Adipocyte (in vitro differentiated cells): Measurements from ENCODE around the gene NT5DC2.

Source experiments
- DNase-seq: peaks from one replicate; pipeline ENCODE4 v3.0.0-alpha.2; 2015; ENCODE audit warnings: low read depth
- H3K27me3 ChIP-seq: replicated peaks from 2 replicates; pipeline ENCODE4 v1.7.0; 2013; ENCODE audit warnings: mild to moderate bottlenecking, low read length, moderate library complexity; ENCODE audit not compliant: control insufficient read depth, insufficient read depth
- H3K36me3 ChIP-seq: 2 replicates; pipeline ENCODE4 v1.7.0; 2013; ENCODE audit warnings: low read length, mild to moderate bottlenecking, moderate library complexity; ENCODE audit not compliant: control insufficient read depth, insufficient read depth, severe bottlenecking
- H3K4me1 ChIP-seq: 2 replicates; pipeline ENCODE4 v1.7.0; 2013; ENCODE audit warnings: mild to moderate bottlenecking, low read length, moderate library complexity; ENCODE audit not compliant: control insufficient read depth, insufficient read depth
- H3K4me3 ChIP-seq: 2 replicates; pipeline ENCODE4 v1.7.0; 2013; ENCODE audit warnings: mild to moderate bottlenecking, low read length, moderate library complexity
- H3K9ac ChIP-seq: 2 replicates; pipeline ENCODE4 v1.7.0; 2013; ENCODE audit warnings: mild to moderate bottlenecking, low read length, moderate library complexity
- H3K9me3 ChIP-seq: 2 replicates; pipeline ENCODE4 v1.7.0; 2013; ENCODE audit warnings: mild to moderate bottlenecking, low read length, moderate library complexity; ENCODE audit not compliant: control insufficient read depth

NT5DC2 gene

GRCh38 chr3:52536369-52537164, 2.9 kb upstream of the NT5DC2 start, which contains the start of gene UQCC5:
UQCC5 (plus strand) TSS chr3:52536605; CDS start chr3:52536756, 151 bp downstream.
- H3K36me3 ChIP-seq, result peaks cover 12% of the 10 kb centered on the region
- no peaks in the 10 kb centered on the region for H3K27me3 ChIP-seq
- H3K9me3 ChIP-seq, result no peaks in the 10 kb centered on the region
- H3K4me3 ChIP-seq, result peak within 1 kb of the TSS; percentile 93
- DNase-seq, result peak; percentile 99
- peaks cover 57% of the 10 kb centered on the region for H3K4me1 ChIP-seq
- H3K9ac ChIP-seq, result peak within 1 kb of the TSS; percentile 97

GRCh38 chr3:52536112-52536368, 2.4 kb upstream of the NT5DC2 start:
- H3K9ac ChIP-seq, result peak overlapping the region; percentile 54
- peaks cover 59% of the 10 kb centered on the region for H3K4me1 ChIP-seq
- no peaks in the 10 kb centered on the region for H3K9me3 ChIP-seq
- H3K36me3 ChIP-seq, result peaks cover 7% of the 10 kb centered on the region
- DNase-seq, result no peak
- H3K4me3 ChIP-seq, result peak overlapping the region; percentile 73
- no peaks in the 10 kb centered on the region for H3K27me3 ChIP-seq

GRCh38 chr3:52535411-52536111, 1.9 kb upstream of the NT5DC2 start:
- Histone ChIP-seq H3K27me3 (no peaks in the 10 kb centered on the region), H3K9me3 (no peaks in the 10 kb centered on the region), H3K36me3 (peaks cover 2% of the 10 kb centered on the region), H3K9ac (peak overlapping the region; percentile 85), H3K4me3 (peak overlapping the region; percentile 73), H3K4me1 (peaks cover 63% of the 10 kb centered on the region)
- no peak for DNase-seq

GRCh38 chr3:52534281-52535183, 875 bp upstream of the NT5DC2 start:
- peak; percentile 34 for DNase-seq
- H3K27me3 ChIP-seq, result no peaks in the 10 kb centered on the region
- H3K36me3 ChIP-seq, result no peaks in the 10 kb centered on the region
- H3K9ac ChIP-seq, result peak overlapping the region; percentile 85
- peak overlapping the region; percentile 80 for H3K4me3 ChIP-seq
- H3K4me1 ChIP-seq, result peaks cover 66% of the 10 kb centered on the region
- H3K9me3 ChIP-seq, result no peaks in the 10 kb centered on the region

DNA sequence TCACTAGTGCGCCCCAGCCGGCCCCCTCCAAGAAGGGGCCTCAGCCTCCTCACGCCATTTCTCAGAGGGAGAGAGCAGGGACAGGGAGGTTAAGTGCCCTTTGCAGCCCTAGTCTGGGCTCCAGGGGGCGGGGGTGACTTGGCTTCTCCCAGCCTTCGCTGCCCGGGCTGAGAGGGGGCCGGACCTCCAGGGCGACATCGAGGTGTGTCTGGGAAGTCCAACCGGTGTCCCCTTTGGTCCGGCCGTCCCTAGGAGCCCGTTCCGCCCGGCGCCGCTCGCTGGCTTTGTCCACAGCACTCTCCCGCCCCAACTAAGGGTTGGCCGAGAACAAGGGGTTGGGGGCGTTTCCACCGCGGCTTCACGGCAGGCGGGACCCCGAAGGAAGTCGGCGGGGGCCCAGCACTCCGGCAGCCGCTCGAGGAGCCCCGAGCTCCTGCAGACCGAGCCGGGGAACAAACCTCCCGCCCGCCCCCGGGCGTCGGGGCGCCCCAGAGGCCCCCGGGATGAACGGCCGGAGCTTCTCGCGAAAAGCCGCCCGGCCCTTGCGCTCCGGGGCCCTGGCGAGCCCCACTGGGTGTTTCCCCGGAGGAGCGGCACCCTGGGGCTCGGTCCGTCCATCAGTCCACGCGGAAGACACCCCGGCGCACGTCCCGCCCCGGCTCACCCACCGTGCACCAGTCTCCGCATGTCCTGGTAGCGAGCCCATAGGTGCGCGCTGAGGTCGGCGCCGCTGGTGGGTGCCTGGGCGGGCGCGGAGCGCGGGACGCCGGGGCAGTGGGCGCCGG, 627 bp downstream of the NT5DC2 start:
- peaks cover 58% of the 10 kb centered on the region for H3K4me1 ChIP-seq
- DNase-seq, result peak; percentile 47
- H3K4me3 ChIP-seq, result peak overlapping the region; percentile 78
- H3K9ac ChIP-seq, result peak overlapping the region; percentile 77
- H3K36me3 ChIP-seq, result peaks cover 8% of the 10 kb centered on the region
- H3K9me3 ChIP-seq, result no peaks in the 10 kb centered on the region
- no peaks in the 10 kb centered on the region for H3K27me3 ChIP-seq

DNA sequence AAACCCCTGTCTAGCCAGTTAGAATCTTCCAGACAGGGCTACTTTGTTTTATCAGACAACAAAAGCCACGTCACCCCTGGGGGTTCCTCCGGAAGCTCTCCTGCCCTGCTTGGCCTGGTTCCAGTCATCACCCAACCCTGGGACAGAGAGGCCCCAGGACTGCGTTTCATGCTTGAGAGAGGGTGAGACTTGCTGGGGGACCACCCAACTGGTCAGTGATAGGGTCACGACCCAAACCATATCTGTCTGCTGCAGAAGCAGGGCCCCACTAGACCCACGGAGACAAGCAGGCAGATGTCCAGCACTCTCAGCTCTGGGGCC, 1.2 kb downstream of the NT5DC2 start:
- no peaks in the 10 kb centered on the region for H3K9me3 ChIP-seq
- DNase-seq, result peak; percentile 11
- H3K4me1 ChIP-seq, result peaks cover 52% of the 10 kb centered on the region
- peak overlapping the region; percentile 78 for H3K4me3 ChIP-seq
- H3K9ac ChIP-seq, result peak overlapping the region; percentile 77
- peaks cover 14% of the 10 kb centered on the region for H3K36me3 ChIP-seq
- no peaks in the 10 kb centered on the region for H3K27me3 ChIP-seq

DNA sequence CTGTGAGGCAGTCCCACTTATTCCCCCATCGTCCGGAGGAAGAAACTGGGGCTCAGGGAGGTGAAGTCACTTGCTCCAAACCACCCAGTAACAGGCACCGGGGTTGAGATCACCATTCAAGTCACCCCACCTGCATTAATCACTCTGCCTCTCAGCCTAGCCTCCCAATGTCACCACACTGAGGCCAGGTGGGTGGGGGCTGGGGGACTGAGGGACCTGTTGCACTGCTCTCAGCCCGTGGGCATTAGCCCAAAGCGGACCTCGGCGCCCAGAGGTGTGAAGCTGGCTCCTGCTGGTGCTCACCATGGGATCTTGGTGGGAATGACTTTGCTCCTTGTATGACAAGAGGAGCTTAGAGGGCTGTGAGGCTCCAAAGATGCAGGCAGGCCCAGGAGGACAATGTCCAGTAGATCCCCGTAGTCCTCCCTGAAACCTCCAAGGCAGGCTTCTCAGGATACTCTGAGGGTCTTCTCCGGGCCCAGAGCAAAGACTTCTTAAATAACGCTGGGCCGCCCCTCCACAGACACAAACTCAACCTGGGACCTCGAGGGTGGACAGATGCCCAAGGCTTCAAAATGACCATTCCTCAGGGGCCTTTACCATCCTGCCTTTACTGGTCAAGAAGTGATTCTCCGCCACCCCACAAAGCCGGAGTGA, 1.7 kb downstream of the NT5DC2 start:
- Histone ChIP-seq H3K9ac (peak overlapping the region; percentile 77), H3K4me3 (peak overlapping the region; percentile 78), H3K27me3 (no peaks in the 10 kb centered on the region), H3K36me3 (peaks cover 19% of the 10 kb centered on the region), H3K9me3 (no peaks in the 10 kb centered on the region), H3K4me1 (peaks cover 54% of the 10 kb centered on the region)
- no peak for DNase-seq

- no peaks in the 10 kb centered on the region for H3K27me3 ChIP-seq
- no peak overlapping the region for H3K9ac ChIP-seq
- DNase-seq, result no peak
- H3K4me1 ChIP-seq, result peaks cover 62% of the 10 kb centered on the region
- H3K4me3 ChIP-seq, result no peak overlapping the region
- H3K9me3 ChIP-seq, result no peaks in the 10 kb centered on the region
- H3K36me3 ChIP-seq, result peaks cover 20% of the 10 kb centered on the region
These were observed 2.5 kb downstream of the NT5DC2 start for GRCh38 chr3:52530918-52531826.

DNA sequence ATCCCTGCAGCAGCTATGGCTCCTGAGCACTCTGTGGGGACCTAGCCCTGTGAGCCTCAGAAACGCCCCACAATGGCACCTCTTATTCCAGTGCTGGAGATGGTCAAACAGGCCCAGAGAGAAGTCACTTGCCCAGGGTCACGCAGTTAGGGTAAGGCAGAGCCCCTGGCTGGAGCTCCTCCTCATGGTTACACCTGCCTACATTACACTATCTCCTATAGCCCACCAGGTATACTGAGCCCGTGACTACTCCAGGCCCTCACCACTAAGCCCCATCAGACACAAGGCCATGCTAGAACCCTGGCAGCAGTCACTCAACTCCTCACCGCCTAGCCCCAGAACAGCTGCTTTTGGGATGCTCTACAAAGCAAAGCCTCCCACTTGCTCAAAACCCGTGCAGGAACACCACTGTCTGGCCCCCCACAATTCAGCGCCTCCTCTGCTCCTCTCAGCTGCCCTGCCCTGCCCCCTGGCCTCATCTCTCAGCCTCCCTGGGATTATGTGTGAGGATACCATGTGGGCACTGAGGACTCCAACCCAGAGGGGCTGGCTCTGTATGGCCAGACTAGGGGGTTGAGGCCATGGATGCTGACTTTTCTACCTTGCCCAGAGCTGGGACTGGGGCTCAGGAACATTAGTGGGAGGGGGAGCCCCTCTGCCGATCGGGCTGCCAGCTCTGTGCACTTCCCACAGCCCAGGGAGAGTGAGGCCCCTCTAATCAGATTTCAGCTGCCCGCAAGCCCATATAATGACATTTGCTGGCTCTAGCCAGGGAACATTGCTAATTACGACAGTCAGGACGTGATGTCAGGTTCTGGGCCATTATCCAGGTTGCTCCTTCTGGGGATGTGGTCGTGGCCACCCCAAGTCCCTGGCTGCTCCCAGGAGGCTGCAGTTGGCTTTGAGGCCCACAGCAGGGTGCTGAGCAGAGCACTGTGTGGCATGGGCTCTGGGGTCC, 4.0 kb downstream of the NT5DC2 start:
- Histone ChIP-seq H3K36me3 (peaks cover 20% of the 10 kb centered on the region), H3K9me3 (no peaks in the 10 kb centered on the region), H3K27me3 (no peaks in the 10 kb centered on the region), H3K4me3 (no peak overlapping the region), H3K4me1 (peaks cover 49% of the 10 kb centered on the region), H3K9ac (no peak overlapping the region)
- DNase-seq, result no peak
